HG03558 (cell line): ENCODE measurements around the gene PRSS12.
"Not testable (repeated sequence)": the region's sequence is repeated elsewhere in the genome, so short reads cannot be mapped to it uniquely, and the experiment has no call there.

ENCODE experiments used
- ATAC-seq: cut with Tn5 transposase; IDR thresholded peaks from one replicate; pipeline ENCODE4 v1.9.1; 2021; ENCODE audit warnings: moderate number of reproducible peaks; ENCODE audit not compliant: unreplicated experiment; ENCODE audit errors: extremely low read depth

The PRSS12 gene

DNA sequence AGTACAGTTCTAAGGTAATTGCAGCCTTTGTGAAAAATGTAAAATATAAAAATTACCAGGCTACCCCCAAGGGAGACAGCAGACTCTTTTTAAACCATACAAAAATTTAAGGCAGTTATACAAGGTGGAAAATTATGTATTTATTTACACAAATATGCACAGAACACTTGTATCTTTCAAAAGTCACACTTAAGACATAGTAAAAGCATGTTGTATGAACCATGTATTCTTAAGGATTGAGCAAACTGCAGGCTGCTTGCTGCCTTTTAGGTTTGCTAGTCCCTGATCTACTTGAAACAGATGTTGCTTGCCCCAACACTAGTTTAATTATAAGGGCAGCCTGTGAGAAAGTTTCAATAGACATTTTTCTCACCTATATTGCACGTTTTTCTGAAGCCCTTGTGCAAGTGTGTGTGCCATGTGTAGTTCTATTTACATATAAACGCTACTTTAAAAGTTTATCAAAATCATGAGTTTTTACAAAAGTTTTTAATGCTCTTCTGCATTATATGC, 72.8 kb downstream of the PRSS12 start:
- no peak for ATAC-seq

DNA sequence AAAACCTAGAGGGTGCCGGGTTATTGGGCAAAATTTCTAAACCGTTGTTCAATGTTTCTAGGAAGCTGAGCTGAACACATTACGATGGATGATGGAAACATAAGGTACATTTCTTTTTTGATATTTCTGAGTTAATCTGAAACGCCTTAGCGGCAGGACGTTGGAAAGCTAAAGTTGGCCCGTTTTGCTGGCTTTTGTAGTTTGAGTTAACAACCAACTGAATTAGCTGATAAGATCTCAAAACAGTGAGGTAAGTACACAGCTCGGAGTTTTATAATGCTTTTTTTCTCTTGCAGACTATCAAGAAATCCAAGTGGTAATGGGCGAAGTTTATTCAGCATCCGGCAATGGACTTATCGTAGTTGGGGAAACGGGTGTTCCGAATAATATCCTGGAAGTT, 73.5 kb downstream of the PRSS12 start:
- ATAC-seq: no peak

- peak; percentile 67 for ATAC-seq
Observed at GRCh38 chr4:118278473-118279274, 74.1 kb downstream of the PRSS12 start.

DNA sequence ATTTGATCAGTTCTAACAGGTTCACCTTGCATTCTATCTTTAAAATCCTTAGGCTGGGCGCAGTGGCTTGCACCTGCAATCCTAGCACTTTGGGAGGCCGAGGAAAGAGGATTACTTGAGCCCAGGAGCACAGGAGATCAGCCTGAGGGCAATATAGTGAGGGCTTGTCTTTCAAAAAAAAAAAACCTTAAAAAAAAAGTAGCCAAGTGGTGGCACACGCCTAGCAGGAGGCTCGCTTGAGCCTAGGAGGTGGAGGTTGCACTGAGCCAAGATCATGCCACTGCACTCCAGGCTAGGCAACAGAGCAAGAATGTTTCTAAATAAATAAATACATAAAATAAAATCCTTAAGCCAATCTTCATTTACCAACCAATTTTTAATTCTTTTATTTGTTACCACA, 75.6 kb downstream of the PRSS12 start:
- ATAC-seq: no peak

GRCh38 chr4:118276580-118276979, 76.2 kb downstream of the PRSS12 start:
- no peak for ATAC-seq

GRCh38 chr4:118273642-118274041, 79.2 kb downstream of the PRSS12 start:
- ATAC-seq: no peak

DNA sequence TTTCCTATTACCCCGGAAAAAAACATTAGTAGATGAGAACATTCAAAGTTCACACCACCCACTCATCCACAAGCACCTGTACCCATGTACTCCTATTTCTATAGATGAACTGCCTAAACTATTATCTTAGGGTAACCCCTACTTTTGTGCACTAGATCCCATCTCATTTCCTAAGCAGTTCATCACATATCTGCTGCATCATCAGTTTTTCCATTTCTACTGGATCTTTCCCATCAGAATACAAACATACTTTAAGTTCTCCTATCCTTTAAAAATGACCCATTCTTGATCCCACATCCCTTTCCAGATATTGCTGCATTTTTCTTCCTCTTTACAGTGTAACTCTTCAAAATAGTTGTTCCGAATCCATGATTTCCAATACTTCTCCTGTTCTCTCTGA, 81.0 kb downstream of the PRSS12 start:
- no peak for ATAC-seq

- peak; percentile 58 for ATAC-seq
Observed at GRCh38 chr4:118270492-118270891, 82.3 kb downstream of the PRSS12 start.

- no peak for ATAC-seq
Observed at GRCh38 chr4:118268780-118269179, 84.0 kb downstream of the PRSS12 start.

GRCh38 chr4:118266145-118266496, 86.7 kb downstream of the PRSS12 start:
- not testable (repeated sequence) for ATAC-seq

DNA sequence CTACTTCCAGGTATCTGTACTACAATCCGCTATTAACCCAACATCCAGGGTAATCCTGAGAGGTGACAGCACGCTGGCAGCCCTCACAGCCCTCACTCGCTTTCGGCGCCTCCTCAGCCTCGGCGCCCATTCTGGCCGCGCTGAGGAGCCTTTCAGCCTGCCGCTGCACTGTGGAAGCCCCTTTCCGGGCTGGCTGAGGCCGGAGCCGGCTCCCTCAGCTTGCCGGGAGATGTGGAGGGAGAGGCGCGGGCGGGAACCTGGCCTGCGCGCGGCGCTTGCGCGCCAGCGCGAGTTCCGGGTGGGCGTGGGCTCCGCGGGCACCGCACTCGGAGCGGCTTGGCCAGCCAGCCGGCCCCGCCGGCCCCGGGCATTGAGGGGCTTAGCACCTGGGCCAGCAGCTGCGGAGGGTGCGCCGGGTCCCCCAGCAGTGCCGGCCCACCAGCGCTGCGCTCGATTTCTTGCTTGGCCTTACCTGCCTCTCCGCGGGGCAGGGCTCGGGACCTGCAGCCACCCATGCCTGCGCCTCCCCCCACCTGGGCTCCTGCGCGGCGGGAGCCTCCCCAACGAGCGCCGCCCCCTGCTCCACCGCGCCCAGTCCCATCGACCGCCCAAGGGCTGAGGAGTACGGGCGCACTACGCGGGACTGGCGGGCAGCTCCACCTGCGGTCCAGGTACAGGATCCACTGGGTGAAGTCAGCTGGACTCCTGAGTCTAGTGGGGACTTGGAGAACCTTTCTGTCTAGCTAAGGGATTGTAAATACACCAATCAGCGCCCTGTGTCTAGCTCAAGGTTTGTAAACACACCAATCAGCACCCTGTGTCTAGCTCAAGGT, 87.3 kb downstream of the PRSS12 start:
- no peak for ATAC-seq

- ATAC-seq: no peak
Observed at GRCh38 chr4:118264096-118264495, 88.7 kb downstream of the PRSS12 start.

- no peak for ATAC-seq
Observed at GRCh38 chr4:118260309-118260708, 92.5 kb downstream of the PRSS12 start.

- no peak for ATAC-seq
Observed at GRCh38 chr4:118259111-118259510, 93.7 kb downstream of the PRSS12 start.

DNA sequence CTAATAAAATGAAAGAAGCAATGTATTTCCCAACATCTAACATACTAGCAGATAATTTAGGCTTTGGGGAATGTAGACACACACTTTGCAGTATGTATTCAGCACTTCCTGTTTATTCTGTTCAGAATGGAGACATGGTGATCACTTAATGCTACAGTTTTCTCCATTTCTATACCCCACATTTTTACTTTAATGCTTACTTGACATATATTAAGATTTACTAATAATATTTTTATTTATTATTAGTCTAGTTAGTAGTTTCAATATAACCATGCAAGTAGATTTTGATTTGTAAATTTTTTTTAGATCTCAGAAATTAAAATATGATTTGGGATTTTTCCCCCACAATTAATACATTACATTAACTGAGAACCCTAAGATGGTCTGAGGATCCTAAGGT, 98.4 kb downstream of the PRSS12 start:
- ATAC-seq: no peak

DNA sequence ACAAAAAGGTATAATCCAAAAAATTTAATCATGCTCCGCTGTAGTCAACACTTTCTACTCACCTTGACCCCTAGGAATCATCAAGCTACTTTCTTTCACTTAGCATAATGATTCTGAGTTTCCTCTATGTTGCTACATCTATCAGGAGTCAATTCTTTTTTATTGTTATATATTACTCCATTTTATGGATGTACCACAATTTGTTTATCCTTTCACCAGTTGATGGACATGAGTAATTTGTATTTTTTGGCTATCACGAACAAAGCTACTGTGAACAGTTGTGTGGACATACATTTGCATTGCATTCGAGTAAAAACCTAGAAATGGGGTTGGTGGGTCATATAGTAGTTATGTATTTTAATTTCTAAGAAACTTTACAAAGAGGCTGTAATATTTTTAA, 102.9 kb downstream of the PRSS12 start:
- ATAC-seq: no peak

- no peak for ATAC-seq
Observed at GRCh38 chr4:118237531-118237930, 115.3 kb downstream of the PRSS12 start.

GRCh38 chr4:118235566-118236120, 117.2 kb downstream of the PRSS12 start:
- ATAC-seq: no peak
